T-helper 2 cell (primary cell): ENCODE data around the gene UBE2QL1.

Source experiments
- DNase-seq, 5 experiments: peaks; one replicate each; pipeline versions ENCODE4 v3.0.0 to v3.0.0-alpha.2; 2012 to 2022

Gene UBE2QL1

DNA sequence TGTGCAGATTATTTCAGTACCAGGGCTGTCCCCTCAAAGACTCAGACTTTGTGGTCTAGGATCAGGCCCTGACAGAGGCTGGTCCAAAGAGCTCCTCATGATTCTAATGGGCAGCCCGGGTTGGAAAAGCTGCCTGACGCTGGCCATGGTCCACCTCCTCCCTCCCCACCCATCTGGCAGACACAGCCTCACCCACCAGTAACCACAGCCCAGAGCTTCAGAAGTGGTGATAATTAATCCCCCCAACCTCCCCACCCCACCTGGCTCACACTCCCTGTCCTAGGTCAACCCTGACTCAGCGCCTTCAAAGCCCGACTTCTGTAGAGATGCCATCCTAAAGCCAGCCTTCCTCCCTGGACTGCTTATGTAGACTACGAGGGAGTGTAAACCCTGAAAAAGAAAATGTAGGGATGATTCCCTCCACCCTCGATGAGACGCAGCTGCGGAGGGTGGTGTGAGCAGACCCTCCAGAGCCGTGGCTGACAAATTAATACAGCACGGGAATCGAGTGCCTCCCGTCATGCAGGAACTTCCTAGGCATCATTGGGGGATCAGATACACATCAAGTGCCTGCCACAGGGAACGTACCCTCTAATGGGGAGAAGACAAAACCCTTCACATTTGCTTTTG is 7.0 kb downstream of the UBE2QL1 start:
- no peak for DNase-seq

- no peak for DNase-seq
Measured at GRCh38 chr5:6456766-6457370, 8.2 kb downstream of the UBE2QL1 start.

DNA sequence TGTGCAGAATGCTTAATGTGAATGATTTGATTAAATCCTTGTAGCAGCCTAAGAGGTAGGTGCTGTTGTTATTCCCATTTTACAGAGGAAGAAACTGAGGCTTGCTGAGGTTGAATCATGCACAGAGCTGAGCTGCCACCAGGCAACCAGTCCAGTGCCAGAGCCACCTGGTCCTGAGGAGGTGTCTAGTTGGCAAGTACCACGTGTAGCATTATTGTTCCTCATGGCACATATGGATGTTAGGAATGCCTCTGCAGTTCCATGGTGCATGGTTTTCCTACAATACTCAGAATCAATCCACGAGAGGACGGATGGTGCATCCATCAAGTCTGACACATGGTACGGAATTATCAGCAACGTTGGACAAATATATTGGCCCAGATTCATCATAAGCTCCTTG is 8.9 kb downstream of the UBE2QL1 start:
- DNase-seq: no peak

- DNase-seq: no peak
Measured at GRCh38 chr5:6458833-6459232, 10.2 kb downstream of the UBE2QL1 start.

GRCh38 chr5:6459896-6460295 is 11.2 kb downstream of the UBE2QL1 start:
- no peak for DNase-seq

- no peak for DNase-seq
Measured at GRCh38 chr5:6461006-6461405, 12.3 kb downstream of the UBE2QL1 start.

GRCh38 chr5:6461793-6462650 is 13.4 kb downstream of the UBE2QL1 start:
- no peak for DNase-seq

GRCh38 chr5:6462671-6463070 is 14.0 kb downstream of the UBE2QL1 start:
- no peak for DNase-seq

GRCh38 chr5:6464441-6464840 is 15.8 kb downstream of the UBE2QL1 start:
- no peak for DNase-seq

DNA sequence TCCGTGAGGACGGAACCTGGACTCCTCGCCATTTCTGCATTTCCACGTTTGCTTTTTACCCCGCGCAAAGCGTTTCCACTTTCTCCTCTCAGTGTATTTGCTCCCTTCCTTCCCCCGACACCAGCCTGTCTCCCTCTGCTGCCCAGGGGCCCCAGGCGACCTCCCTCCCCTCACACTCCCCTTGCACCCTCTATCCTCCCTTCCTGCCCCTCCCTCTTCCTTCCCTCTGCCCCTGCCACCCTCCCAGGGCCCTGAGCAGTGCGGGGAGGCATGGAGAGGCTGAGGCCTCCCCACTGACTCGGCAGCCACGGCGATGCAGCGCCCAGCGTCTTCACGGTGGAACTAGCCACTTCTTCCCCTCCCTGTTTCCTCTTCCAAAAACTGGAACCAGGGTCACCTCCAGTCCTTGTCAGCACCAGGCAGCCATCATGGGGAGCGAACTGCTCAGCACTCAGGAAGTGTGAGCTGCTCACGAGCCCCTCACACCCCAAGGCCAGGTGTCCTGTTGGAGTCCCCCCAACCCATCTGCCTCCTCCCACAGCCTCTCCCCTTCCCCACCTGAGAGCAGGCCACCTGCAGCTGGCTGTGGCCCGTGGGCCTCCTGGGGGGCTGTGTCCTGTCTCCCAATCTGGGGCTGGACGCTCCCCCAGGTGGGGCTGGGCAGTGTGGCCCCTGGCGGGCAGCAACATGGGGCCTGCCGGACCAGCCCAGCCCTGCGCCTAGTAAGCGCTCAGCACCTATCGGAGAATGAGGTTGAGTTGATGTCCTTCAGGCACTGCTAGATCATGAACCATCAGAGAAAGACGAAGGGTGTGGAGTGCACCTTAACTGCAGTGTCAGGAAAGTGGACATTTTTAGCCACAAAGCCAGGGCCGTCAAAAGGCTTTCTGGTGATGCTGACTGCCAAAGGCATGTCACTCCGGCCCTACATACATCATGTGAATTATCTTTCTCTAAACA is 17.5 kb downstream of the UBE2QL1 start:
- DNase-seq: no peak

DNA sequence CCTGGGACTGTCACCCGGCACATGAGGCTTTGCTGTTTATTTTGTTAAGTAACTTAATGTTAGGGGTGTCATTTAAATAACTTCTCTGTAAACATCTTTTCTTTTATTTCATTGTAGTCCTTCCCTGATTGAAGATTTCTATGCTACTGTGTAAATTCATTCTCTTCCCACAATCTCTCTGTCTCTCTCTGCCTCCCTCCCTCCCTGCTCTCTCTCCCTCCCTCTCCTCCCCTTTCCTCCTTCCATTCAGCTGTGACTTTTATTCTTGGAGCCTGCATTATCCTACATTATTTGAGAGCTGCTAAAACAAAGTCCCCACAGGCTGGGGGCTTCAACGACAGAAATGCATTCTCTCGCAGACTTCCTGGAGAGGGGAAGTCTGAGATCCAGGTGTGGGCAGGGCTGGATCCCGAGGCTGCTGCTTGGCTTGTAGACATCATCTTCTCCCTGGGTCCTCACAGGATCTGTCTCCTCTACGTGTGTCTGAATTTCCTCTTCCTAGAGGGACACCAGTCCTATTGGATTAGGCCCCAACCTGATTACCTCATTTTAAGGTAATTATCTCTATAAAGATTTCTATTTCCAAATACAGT is 18.4 kb downstream of the UBE2QL1 start:
- no peak for DNase-seq

- no peak for DNase-seq
Measured at GRCh38 chr5:6467591-6467990, 18.9 kb downstream of the UBE2QL1 start.

- no peak for DNase-seq
Measured at GRCh38 chr5:6468104-6468503, 19.4 kb downstream of the UBE2QL1 start.

DNA sequence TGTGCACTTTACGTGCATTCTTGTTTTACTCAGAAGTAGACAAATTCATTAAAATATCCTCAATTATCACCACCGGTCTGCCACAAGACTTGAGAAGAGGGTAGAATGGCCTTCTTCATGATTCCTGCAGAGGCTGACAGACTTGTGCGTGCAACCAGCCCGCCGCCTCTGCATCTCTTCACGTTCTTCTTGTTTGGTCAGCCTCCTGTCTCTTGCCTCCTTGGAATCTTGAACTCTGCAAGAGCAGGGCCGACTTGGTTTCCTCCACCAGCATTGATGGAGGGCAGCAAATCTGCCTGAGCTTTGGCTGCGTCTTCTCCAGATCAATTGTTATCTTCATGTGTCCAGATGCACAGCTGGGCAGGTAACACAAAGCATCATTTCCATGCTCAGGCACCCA is 20.2 kb downstream of the UBE2QL1 start:
- DNase-seq: no peak

- DNase-seq: no peak
Measured at GRCh38 chr5:6469836-6470235, 21.2 kb downstream of the UBE2QL1 start.

DNA sequence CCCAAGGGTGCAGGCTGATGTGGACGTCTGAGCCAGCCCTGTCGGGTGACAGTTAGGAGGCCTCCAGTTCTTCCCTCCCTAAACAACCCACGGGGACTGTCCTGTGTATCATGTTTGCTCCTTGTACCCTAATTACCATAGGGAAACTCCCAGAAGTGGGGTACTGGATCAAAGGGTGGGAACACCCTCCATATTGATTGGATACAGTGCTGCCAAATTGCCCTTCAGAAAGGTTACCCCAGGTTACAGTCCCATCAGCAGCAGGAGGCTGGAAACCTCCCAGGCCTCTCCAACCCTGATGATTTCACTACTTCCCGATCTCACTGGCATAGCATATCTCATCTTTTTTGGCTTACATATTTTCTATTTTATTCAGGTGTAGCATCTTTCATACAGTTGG is 22.0 kb downstream of the UBE2QL1 start:
- no peak for DNase-seq

DNA sequence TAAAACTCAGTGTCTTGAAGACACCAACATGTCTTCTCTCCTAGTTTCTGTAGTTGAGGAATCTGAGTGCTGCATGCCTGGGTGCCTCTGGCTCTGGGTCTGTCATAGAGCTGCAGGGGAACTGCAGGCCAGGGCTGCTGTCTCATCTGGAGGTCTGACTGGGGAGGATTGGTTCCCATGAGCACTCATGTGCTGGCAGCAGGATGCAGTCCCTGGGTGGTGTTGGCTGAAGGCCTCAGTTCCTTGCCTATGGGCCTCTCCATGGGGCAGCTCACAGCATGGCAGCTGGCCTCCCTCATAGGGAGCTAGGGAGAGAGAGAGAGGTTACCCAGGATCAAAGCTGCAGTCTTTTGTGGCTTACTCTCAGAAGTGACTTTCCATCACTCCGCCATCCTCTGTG is 22.6 kb downstream of the UBE2QL1 start:
- no peak for DNase-seq

- DNase-seq: no peak
Measured at GRCh38 chr5:6472792-6473191, 24.1 kb downstream of the UBE2QL1 start.

DNA sequence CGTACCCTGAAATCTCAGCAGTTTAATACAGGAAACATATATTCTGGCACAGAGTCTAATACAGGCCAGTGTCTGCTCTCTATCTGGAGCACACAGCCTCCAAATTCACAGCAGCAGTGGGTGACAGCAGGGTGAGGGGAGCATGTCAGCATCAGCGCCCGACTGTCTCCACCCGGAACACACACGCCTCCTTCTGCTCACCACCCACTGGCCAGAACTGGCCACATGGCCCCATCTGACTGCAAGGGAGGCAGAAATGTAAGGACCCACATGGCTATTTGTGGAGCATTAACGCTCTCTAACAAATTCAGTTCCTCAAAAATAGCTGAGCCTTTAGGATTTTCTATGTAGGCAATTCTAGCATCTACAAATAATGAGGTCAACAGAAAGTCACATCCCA is 24.6 kb downstream of the UBE2QL1 start:
- DNase-seq: no peak

DNA sequence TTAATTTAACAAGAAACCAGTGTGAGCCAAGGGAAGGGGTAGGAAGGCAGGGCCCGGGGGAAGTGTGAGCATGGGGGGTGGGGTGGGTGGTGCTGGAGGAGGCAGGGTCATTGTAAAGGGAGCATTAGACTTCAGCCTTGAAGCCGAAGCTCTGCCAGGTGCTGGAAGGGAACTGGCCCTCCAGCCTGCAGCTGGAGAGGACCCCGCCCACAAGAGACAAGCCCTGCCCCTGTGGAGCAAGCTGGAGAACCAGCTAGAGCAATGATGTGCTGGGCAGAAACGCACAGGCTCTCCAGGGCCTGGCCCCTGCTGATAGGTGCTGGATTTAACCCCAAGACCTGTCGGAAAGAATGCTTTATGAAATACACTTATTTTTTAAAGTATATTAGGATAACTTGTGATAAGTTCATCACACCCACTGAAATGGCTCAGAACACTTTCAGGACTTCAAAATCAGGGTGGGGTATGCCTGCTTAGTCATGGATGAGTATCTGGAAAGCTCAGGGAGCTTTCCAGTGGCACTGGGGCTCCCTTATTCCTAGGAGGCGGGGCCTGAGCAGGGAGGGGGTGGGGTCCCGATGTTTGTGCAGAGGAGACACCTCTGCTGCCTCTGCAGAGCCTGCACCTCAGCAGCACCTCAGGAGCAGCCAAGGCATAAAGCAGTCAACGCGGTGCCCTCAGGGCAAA is 27.1 kb downstream of the UBE2QL1 start:
- DNase-seq: no peak

- no peak for DNase-seq
Measured at GRCh38 chr5:6476313-6476661, 27.6 kb downstream of the UBE2QL1 start.

GRCh38 chr5:6478793-6479192 is 30.1 kb downstream of the UBE2QL1 start:
- no peak for DNase-seq
